GM19023 (cell line): ENCODE measurements around the gene ZNF212.
"Not testable (repeated sequence)": the region's sequence is repeated elsewhere in the genome, so short reads cannot be mapped to it uniquely, and the experiment has no call there.

Experiments used
- ATAC-seq: cut with Tn5 transposase; IDR thresholded peaks from one replicate; pipeline ENCODE4 v1.9.1; 2021; ENCODE audit warnings: mild to moderate bottlenecking, moderate library complexity; ENCODE audit not compliant: unreplicated experiment

The ZNF212 gene

GRCh38 chr7:149218469-149219420 is 20.7 kb upstream of the ZNF212 start:
- no peak for ATAC-seq

- ATAC-seq = no peak
Observed at GRCh38 chr7:149220534-149220933, 18.9 kb upstream of the ZNF212 start.

GRCh38 chr7:149223176-149223575 is 16.3 kb upstream of the ZNF212 start:
- no peak for ATAC-seq

GRCh38 chr7:149223761-149224160 is 15.7 kb upstream of the ZNF212 start:
- ATAC-seq = no peak

DNA sequence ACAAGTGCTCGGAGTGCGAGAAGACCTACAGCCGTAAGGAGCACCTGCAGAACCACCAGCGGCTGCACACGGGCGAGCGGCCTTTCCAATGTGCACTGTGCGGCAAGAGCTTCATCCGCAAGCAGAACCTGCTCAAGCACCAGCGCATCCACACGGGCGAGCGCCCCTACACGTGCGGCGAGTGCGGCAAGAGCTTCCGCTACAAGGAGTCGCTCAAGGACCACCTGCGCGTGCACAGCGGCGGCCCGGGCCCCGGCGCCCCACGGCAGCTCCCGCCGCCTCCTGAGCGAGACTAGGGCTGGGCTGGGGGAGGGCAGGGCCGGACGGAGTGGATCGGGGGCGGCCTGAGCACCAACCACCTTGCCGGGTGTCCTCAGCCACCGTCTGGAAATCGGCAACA is 15.1 kb upstream of the ZNF212 start:
- no peak for ATAC-seq

GRCh38 chr7:149225106-149225505 is 14.3 kb upstream of the ZNF212 start:
- ATAC-seq = no peak

DNA sequence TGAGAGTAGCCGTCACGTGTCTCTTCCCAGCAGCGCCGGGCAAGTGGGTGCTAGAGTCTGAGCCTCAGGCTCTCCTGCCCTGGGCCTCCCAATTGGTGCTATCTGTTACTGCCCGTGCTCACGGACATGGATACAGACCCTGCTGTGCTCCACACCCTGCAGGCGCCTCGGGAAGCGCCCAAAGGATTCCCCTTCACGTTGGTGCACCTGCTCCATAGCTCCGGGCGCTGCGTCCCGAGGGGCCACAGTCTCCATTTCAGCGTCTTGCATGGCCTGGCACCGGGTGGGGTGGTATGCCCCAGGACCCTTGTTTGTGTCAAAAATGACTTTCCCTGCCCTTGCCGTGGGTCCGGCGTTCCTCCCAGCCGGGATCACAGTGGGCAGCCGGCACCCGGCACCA is 13.8 kb upstream of the ZNF212 start:
- ATAC-seq = no peak

DNA sequence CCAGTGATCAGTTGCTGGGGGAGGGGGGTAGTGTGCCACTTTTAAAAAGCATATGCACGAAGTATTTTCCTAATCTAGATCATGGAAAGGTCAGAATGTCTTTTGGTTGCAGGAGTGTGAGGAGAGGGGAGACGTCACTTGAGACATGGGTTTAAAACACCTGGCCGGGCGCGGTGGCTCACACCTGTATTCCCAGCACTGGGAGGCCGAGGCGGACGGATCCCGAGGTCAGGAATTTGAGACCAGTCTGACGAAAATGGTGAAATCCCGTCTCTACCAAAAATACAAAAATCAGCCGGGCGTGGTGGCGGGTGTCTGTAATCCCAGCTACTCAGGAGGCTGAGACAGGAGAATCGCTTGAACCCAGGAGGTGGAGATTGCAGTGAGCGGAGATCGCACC is 13.1 kb upstream of the ZNF212 start:
- not testable (repeated sequence) for ATAC-seq

GRCh38 chr7:149226840-149227494 is 12.5 kb upstream of the ZNF212 start:
- ATAC-seq = no peak

GRCh38 chr7:149228831-149229471 is 10.5 kb upstream of the ZNF212 start:
- no peak for ATAC-seq

DNA sequence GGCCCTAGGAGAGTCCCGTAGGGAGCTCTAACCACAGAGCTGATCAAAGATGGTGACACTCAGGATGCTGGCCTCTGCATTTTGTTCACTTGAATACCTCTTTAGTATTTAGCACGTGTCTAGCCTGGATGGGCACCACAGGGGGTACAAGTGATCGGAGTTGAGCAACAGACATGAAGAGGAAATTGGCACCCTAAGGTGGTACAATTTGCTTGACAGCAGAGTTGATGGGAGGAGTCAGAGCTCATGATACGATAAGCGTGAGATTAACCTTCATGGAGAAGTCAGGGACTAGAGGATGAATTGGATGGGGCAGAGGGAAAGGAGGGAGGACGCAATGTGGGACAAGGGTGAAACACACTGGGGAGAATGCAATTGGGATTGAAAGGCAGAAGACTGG is 9.9 kb upstream of the ZNF212 start:
- no peak for ATAC-seq

GRCh38 chr7:149232362-149232761 is 7.1 kb upstream of the ZNF212 start:
- ATAC-seq = no peak

- ATAC-seq = not testable (repeated sequence)
Observed at GRCh38 chr7:149233655-149234204, 5.7 kb upstream of the ZNF212 start.

- no peak for ATAC-seq
Observed at GRCh38 chr7:149237502-149237901, 1.9 kb upstream of the ZNF212 start.

DNA sequence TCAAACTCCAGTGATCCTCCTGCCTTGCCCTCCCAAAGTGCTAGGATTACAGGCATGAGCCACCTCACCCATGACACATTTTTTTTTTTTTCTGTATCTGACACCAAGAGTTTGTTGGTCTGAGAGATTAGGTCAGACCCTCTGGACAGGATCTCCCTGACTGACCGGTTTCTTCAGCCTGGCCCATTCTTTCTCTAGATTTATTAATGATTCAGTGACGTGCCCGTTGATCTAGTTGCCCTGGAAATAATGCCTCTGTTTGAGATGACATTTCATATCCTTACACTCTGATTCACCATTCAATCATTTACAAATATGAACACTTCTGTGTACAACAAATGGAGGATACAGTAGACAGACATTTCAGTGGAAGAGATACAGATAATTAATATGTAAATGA is 1.4 kb upstream of the ZNF212 start:
- ATAC-seq = no peak

GRCh38 chr7:149240637-149241036 is 1.2 kb downstream of the ZNF212 start:
- no peak for ATAC-seq

GRCh38 chr7:149241696-149242095 is 2.2 kb downstream of the ZNF212 start:
- ATAC-seq = no peak

DNA sequence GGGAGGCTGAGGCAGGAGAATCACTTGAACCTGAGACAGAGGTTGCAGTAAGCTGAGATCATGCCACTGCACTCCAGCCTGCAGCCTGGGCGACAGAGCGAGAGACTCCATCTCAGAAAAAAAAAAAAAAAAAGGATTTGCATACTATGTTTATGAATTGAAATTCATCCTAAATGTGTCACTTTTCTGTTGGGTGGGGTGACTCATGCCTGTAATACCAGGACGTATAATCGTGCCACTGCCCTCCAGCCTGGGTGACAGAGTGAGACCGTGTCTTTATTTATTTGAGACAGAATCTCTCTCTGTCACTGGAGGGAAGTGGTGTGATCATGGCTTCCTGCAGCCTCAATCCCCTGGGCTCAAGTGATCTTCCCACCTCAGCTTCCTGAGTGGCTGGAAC is 5.8 kb downstream of the ZNF212 start:
- ATAC-seq = no peak

DNA sequence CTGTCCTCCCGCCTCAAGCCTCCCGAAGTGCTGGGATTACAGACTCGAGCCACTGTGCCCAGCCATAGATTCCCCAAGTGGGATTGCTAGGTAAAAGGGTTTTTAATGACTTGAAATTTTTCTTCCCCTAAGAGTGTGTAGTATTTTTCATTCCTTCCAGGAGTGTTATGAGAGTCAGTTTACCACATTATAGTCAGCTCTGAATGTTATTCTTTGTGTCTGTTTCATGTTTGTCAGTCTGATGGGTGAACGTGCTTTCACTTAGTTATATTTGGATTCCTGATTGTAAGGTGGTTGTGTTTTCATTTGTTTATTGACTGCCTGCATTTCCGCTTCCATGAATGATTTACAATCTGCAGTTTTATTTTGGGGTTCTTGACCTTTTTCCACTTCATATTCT is 6.3 kb downstream of the ZNF212 start:
- no peak for ATAC-seq

DNA sequence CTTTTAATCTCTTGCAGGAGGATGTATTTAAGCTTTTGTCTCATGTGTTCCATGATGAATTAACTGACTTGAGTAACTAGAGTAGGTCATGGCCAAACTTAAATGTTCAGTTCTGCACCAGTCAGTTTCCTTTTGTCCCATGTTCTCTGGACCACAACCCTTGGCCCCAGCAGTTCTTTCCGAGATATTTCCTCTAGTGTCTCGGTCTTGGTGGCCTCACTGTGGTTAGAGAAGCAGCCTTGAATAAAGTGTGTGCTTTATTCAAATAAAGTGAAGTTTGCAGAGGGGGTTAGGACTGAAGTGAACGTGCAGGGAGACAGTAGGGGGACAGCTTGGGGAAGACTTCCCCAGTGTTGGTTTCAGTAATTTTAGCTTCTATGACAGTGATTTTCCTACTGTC is 9.3 kb downstream of the ZNF212 start:
- ATAC-seq = no peak

DNA sequence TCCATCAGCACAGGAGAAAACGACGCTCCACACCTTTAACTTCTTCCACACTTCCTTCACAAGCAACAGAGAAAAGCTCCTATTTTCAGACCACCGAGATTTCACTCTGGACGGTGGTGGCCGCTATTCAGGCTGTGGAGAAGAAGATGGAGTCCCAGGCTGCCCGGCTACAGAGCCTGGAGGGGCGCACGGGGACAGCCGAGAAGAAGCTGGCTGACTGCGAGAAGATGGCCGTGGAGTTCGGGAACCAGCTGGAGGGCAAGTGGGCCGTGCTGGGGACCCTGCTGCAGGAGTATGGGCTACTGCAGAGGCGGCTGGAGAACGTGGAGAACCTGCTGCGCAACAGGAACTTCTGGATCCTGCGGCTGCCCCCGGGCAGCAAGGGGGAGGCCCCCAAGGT is 10.7 kb downstream of the ZNF212 start:
- ATAC-seq = not testable (repeated sequence)
